ENCODE measurements around the gene POMGNT1.

POMGNT1 gene

GRCh38 chr1:46157916-46158311 lies 40.3 kb downstream of the POMGNT1 start:
- no peak for DNase-seq (ENCODE audit: low read depth)

GRCh38 chr1:46153732-46154131 lies 44.5 kb downstream of the POMGNT1 start:
- DNase-seq (ENCODE audit: low read depth), result no peak

GRCh38 chr1:46153228-46153627 lies 45.0 kb downstream of the POMGNT1 start:
- DNase-seq (ENCODE audit: low read depth), result no peak

GRCh38 chr1:46152016-46152415 lies 46.2 kb downstream of the POMGNT1 start:
- DNase-seq (ENCODE audit: low read depth), result no peak

GRCh38 chr1:46150085-46150484 lies 48.1 kb downstream of the POMGNT1 start:
- no peak for DNase-seq (ENCODE audit: low read depth)

GRCh38 chr1:46148318-46148717 lies 49.9 kb downstream of the POMGNT1 start:
- no peak for DNase-seq (ENCODE audit: low read depth)
